IMR-90 (cell line): Measurements from ENCODE around the gene MAGEB17. TPM values are rescaled to one million over a fixed set of nuclear protein-coding genes. Genes with fewer than 3 reads are reported as not detected.

Experiments used
- ATAC-seq: fragments of 200-7000 bp; cut with Tn5 transposase; 2 replicates; pipeline ENCODE4 v1.9.1; 2020; ENCODE audit warnings: low read depth, mild to moderate bottlenecking, moderate library complexity
- BruUV-seq: library from RNA; stranded (reverse); fragments of 400-500 nt; replicated peaks from 2 replicates; lab custom pipeline; 2021; lab: Mats Ljungman, UMichigan
- CTCF ChIA-PET: fragments of 300-600 bp; formaldehyde crosslinking; extraction: SDS; loops from one replicate; lab custom pipeline; 2021; ENCODE audit warnings: antibody characterized with exemption; lab: Yijun Ruan, JAX
- POLR2A ChIA-PET: fragments of 300-600 bp; sonication (Branson Sonifier 250); formaldehyde crosslinking; loops from one replicate; lab custom pipeline; 2022; ENCODE audit warnings: antibody characterized with exemption; ENCODE audit not compliant: unreplicated experiment; lab: Charles Lee
- DNase-seq: peaks from one replicate; pipeline ENCODE4 v3.0.0; 2013
- H2AFZ ChIP-seq: replicated peaks from 2 replicates; pipeline ENCODE3; 2013; ENCODE audit warnings: low read length, mild to moderate bottlenecking; ENCODE audit not compliant: poor library complexity
- H2AK5ac ChIP-seq: 2 replicates; pipeline ENCODE4 v1.6.1; 2013; ENCODE audit warnings: low read depth, low read length, inconsistent platforms
- H2AK9ac ChIP-seq: replicated peaks from 2 replicates; pipeline ENCODE3; 2013; ENCODE audit warnings: mild to moderate bottlenecking, low read depth, low read length, moderate library complexity; ENCODE audit not compliant: poor library complexity
- H2BK120ac ChIP-seq: 2 replicates; pipeline ENCODE4 v1.6.1; 2013; ENCODE audit warnings: low read depth, low read length, inconsistent platforms
- H2BK15ac ChIP-seq: 3 replicates; pipeline ENCODE4 v1.6.1; 2013; ENCODE audit warnings: low read depth, low read length, inconsistent platforms
- H2BK20ac ChIP-seq: 2 replicates; pipeline ENCODE4 v1.6.1; 2013; ENCODE audit warnings: low read depth, mild to moderate bottlenecking, inconsistent platforms, low read length, moderate library complexity
- H2BK5ac ChIP-seq: 2 replicates; pipeline ENCODE4 v1.6.1; 2013; ENCODE audit warnings: mild to moderate bottlenecking, low read depth, low read length, inconsistent platforms; ENCODE audit not compliant: poor library complexity, severe bottlenecking
- H3K14ac ChIP-seq: replicated peaks from 2 replicates; pipeline ENCODE4 v1.6.1; 2013; ENCODE audit warnings: low read depth, low read length, inconsistent platforms
- H3K18ac ChIP-seq: 2 replicates; pipeline ENCODE4 v1.6.1; 2013; ENCODE audit warnings: low read depth, low read length, control low read depth
- H3K23ac ChIP-seq: 2 replicates; pipeline ENCODE4 v1.6.1; 2013; ENCODE audit warnings: low read depth, low read length, inconsistent platforms
- H3K27ac ChIP-seq: 2 replicates; pipeline ENCODE4 v1.5.1; 2013; ENCODE audit warnings: mild to moderate bottlenecking, control low read depth, low read length; ENCODE audit not compliant: insufficient read depth
- H3K27me3 ChIP-seq: 2 replicates; pipeline ENCODE4 v1.6.1; 2013; ENCODE audit warnings: low read length; ENCODE audit not compliant: control insufficient read depth, insufficient read depth
- H3K36me3 ChIP-seq: 2 replicates; pipeline ENCODE4 v1.6.1; 2013; ENCODE audit warnings: low read length, mixed read lengths; ENCODE audit not compliant: control insufficient read depth, insufficient read depth
- H3K4ac ChIP-seq: 2 replicates; pipeline ENCODE4 v1.6.1; 2013; ENCODE audit warnings: low read depth, low read length, inconsistent platforms
- H3K4me1 ChIP-seq: 2 replicates; pipeline ENCODE4 v1.6.1; 2013; ENCODE audit warnings: low read length, mixed read lengths; ENCODE audit not compliant: control insufficient read depth, insufficient read depth
- H3K4me2 ChIP-seq: 2 replicates; pipeline ENCODE4 v1.6.1; 2013; ENCODE audit warnings: low read depth, mild to moderate bottlenecking, control low read depth, low read length, moderate library complexity
- H3K4me3 ChIP-seq: 2 replicates; pipeline ENCODE4 v1.5.1; 2013; ENCODE audit warnings: low read depth, mild to moderate bottlenecking, control low read depth, low read length, moderate library complexity; ENCODE audit not compliant: insufficient read depth
- H3K56ac ChIP-seq: 2 replicates; pipeline ENCODE4 v1.6.1; 2013; ENCODE audit warnings: low read length, inconsistent platforms; ENCODE audit not compliant: insufficient read depth; ENCODE audit errors: extremely low read depth
- H3K79me1 ChIP-seq, 2 experiments: 2 replicates each; pipeline ENCODE4 v1.6.1; 2013; ENCODE audit warnings: low read length in 2 of 2, inconsistent platforms in 1 of 2, low read depth in 1 of 2
- H3K9ac ChIP-seq: 2 replicates; pipeline ENCODE4 v1.6.1; 2013; ENCODE audit warnings: low read depth, low read length, control low read depth
- H3K9me1 ChIP-seq: 2 replicates; pipeline ENCODE4 v1.6.1; 2013; ENCODE audit warnings: low read length, inconsistent platforms; ENCODE audit not compliant: insufficient read depth
- H3K9me3 ChIP-seq: 2 replicates; pipeline ENCODE4 v1.6.1; 2013; ENCODE audit warnings: low read length; ENCODE audit not compliant: control insufficient read depth, insufficient read depth
- H4K20me1 ChIP-seq: 2 replicates; pipeline ENCODE4 v1.6.1; 2013; ENCODE audit warnings: low read length, inconsistent platforms; ENCODE audit not compliant: insufficient read depth
- H4K5ac ChIP-seq: 2 replicates; pipeline ENCODE4 v1.6.1; 2013; ENCODE audit warnings: mild to moderate bottlenecking, low read depth, low read length, control low read depth
- H4K8ac ChIP-seq, 2 experiments: 2 replicates each; pipeline ENCODE4 v1.6.1; 2013; ENCODE audit warnings: low read depth in 2 of 2, low read length in 2 of 2, control low read depth in 1 of 2, inconsistent platforms in 1 of 2
- H4K91ac ChIP-seq: 2 replicates; pipeline ENCODE4 v1.6.1; 2013; ENCODE audit warnings: low read depth, low read length, inconsistent platforms; ENCODE audit not compliant: insufficient read depth
- BHLHE40 ChIP-seq: fragments of 150-350 bp; IDR thresholded peaks from 2 replicates; pipeline ENCODE4 v1.6.1; 2016; ENCODE audit warnings: mild to moderate bottlenecking, low read depth, low read length
- CEBPB ChIP-seq: IDR thresholded peaks from 2 replicates; pipeline ENCODE4 v1.6.1; 2012; ENCODE audit warnings: low read depth, low read length, improper control_type of control experiment
- CHD1 ChIP-seq: IDR thresholded peaks from 2 replicates; pipeline ENCODE4 v1.6.1; 2012; ENCODE audit warnings: low read depth, low read length, improper control_type of control experiment
- MAFK ChIP-seq: IDR thresholded peaks from 2 replicates; pipeline ENCODE4 v1.6.1; 2012; ENCODE audit warnings: low read depth, low read length, improper control_type of control experiment
- MXI1 ChIP-seq: IDR thresholded peaks from 2 replicates; pipeline ENCODE4 v1.6.1; 2012; ENCODE audit warnings: low read depth, mild to moderate bottlenecking, low read length, moderate library complexity, borderline replicate concordance
- NFE2L2 ChIP-seq: fragments of 150-350 bp; IDR thresholded peaks from 2 replicates; pipeline ENCODE4 v1.6.1; 2016; ENCODE audit warnings: low read depth, mild to moderate bottlenecking, low read length
- POLR2A ChIP-seq: IDR thresholded peaks from 2 replicates; pipeline ENCODE4 v1.6.1; 2012; ENCODE audit warnings: mild to moderate bottlenecking, low read depth, low read length
- WGBS, 2 experiments: methylation state at CpG; one replicate each; pipeline versions ENCODE4 v1.1.5 to v1.1.7; 2013; ENCODE audit warnings: missing lambda C conversion rate in 2 of 2; ENCODE audit not compliant: insufficient read length in 1 of 2; ENCODE audit errors: extremely low coverage in 2 of 2; 5-methylcytosine and 5-hydroxymethylcytosine counted together
- dilution Hi-C: fragments of 300-500 bp; cut with HindIII; formaldehyde crosslinking; loops from one replicate; pipeline ENCODE4 v1.14.3; 2018; ENCODE audit warnings: low sequenced_read_pairs; ENCODE audit not compliant: unreplicated experiment
- in situ Hi-C: fragments of 300-500 bp; cut with MboI; formaldehyde crosslinking; loops from 3 replicates; pipeline ENCODE4 v1.14.3; 2019; ENCODE audit warnings: low sequenced_read_pairs, inconsistent platforms, mixed read lengths
- intact Hi-C: fragments of 100-400 bp; cut with micrococcal nuclease; formaldehyde crosslinking; loops from 2 replicates; pipeline ENCODE4 v1.10.0; 2022
- polyA plus RNA-seq, 3 experiments: library from polyadenylated mRNA; depleted of rRNA; stranded (reverse); fragments of >200 nt; gene quantifications; 2 replicates each; pipeline ENCODE4 v1.2.3, GENCODE V29; 2012; ENCODE audit warnings: low replicate concordance in 1 of 3
- total RNA-seq: library from RNA; depleted of rRNA; stranded (reverse); fragments of >200 nt; gene quantifications from 2 replicates; pipeline ENCODE4 v1.2.3, GENCODE V29; 2012

The MAGEB17 gene
- total and polyA plus RNA-seq, 2 of the 4 experiments (the other 2 are of a cell fraction): under 0.01 to 0.34 TPM

DNA sequence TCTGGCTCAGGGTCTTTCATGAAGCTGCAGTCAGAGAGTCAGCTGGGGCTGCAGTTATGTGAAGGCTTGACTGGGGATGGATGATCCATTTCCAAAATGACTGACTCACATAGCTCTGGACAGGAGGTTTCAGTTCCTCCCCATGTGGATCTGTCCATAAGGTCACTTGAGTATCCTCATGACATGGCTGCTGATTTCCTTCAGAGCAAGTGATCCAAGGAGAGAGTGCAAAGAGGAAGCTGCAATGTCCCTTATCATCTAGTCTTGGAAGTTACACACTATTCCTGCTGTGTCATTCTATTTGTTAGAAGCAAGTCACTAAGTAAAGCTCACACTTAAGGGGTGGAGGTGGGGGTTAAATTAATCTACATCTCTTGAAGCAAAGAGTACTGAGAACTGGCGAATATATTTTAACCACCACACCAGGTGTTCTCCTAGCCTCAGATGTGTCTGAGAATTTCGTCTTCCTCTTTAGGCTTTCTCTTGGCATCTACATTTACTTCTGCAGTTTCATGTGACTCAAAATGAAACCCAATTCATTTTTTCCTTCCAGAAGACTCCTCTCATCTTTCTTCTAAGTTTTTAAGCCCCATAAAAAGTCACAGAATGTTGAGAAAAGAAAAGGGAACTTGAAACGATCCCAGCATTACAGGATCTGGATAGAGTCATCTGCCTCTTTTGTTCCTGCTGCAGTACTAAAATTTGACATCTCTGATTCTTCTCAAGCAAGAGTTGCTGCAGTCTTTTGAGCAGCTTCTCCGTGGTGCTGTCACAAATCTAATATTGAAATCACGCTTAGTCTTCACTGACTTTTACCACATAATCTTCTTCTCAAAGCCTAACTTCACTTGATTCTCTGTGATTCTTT, 47.7 kb upstream of the MAGEB17 start:
- H2BK20ac ChIP-seq: no peak overlapping the region
- peaks cover 3% of the 10 kb centered on the region; the same call in 1 of the 2 replicates for H3K9me3 ChIP-seq
- 92% methylated on average over 2 of the region's 5 CpGs; no CpG with 5 or more reads in 1 of the 2 experiments for WGBS, 2 experiments
- H3K4me3 ChIP-seq: no peak overlapping the region
- CTCF ChIA-PET: no interaction called here
- no peak overlapping the region for H3K4ac ChIP-seq
- no peaks in the 10 kb centered on the region for H3K9me1 ChIP-seq
- H3K14ac ChIP-seq: no peak overlapping the region
- no TSS peak for BruUV-seq
- no peak for ATAC-seq
- H3K23ac ChIP-seq: no peak overlapping the region
- in situ Hi-C loops (loop anchor here (10.0 kb wide), 2 partner anchors 315 to 545 kb away; no protein-coding TSS in a partner anchor), intact Hi-C loops (loop anchor here (5.0 to 10.0 kb wide), 2 partner anchors 185 to 187 kb away; no protein-coding TSS in a partner anchor), dilution Hi-C loops (no loop called here)
- no peak overlapping the region for H2AK9ac ChIP-seq
- H4K91ac ChIP-seq: no peak overlapping the region
- H3K4me1 ChIP-seq: no peaks in the 10 kb centered on the region; the same call in 1 of the 2 replicates
- no peak overlapping the region for H2AK5ac ChIP-seq
- H3K27me3 ChIP-seq: no peaks in the 10 kb centered on the region; the same call in 1 of the 2 replicates
- no peak overlapping the region for H2BK120ac ChIP-seq
- no peak overlapping the region for H2BK15ac ChIP-seq
- no peak overlapping the region for H4K8ac ChIP-seq
- H3K9ac ChIP-seq: no peak overlapping the region
- no peaks in the 10 kb centered on the region for H3K36me3 ChIP-seq
- no peak overlapping the region for H3K4me2 ChIP-seq
- no peak for DNase-seq
- no peak overlapping the region for H4K5ac ChIP-seq
- POLR2A ChIA-PET: no interaction called here
- peaks cover 0 to 5% of the 10 kb centered on the region in 2 experiments; a peak in 1 of 4 replicates for H3K79me1 ChIP-seq
- H3K27ac ChIP-seq: no peak overlapping the region
- TF ChIP-seq MXI1 (no peak), POLR2A (no peak), CHD1 (no peak), BHLHE40 (no peak), MAFK (no peak), NFE2L2 (no peak), CEBPB (no peak)
- no peak overlapping the region for H3K18ac ChIP-seq
- no peak overlapping the region for H2BK5ac ChIP-seq
- H4K20me1 ChIP-seq: no peaks in the 10 kb centered on the region
- H2AFZ ChIP-seq: no peak overlapping the region
- H3K56ac ChIP-seq: no peak overlapping the region
